Sigmoid colon (tissue), 7 donors: Measurements from ENCODE around the gene DPEP2NB. TPM values are rescaled to one million over a fixed set of nuclear protein-coding genes. Genes with fewer than 3 reads are reported as not detected.

ENCODE experiments used
- DNase-seq: peaks from one replicate; pipeline ENCODE4 v3.0.0-alpha.2; 2019
- H3K27ac ChIP-seq, 4 donors: fragments of 200-600 bp; sonication (generic); one replicate each; pipeline ENCODE4 v1.5.1; 2016 to 2019; ENCODE audit warnings: mild to moderate bottlenecking in 1 of 4
- H3K27me3 ChIP-seq, 3 donors: fragments of 200-600 bp; sonication (generic); one replicate each; pipeline ENCODE4 v1.5.1; 2019; ENCODE audit warnings: mild to moderate bottlenecking in 1 of 3
- H3K36me3 ChIP-seq, 4 donors: fragments of 200-600 bp; sonication (generic); one replicate each; pipeline ENCODE4 v1.5.1; 2016 to 2019
- H3K4me1 ChIP-seq, 4 donors: fragments of 200-600 bp; sonication (generic); one replicate each; pipeline ENCODE4 v1.5.1; 2017 to 2019
- H3K4me3 ChIP-seq, 4 donors: fragments of 200-600 bp; sonication (generic); one replicate each; pipeline ENCODE4 v1.5.1; 2017 to 2019; ENCODE audit warnings: mild to moderate bottlenecking in 2 of 4, moderate library complexity in 1 of 4
- H3K9me3 ChIP-seq, 4 donors: fragments of 200-600 bp in 3 of 4; sonication (generic) in 3 of 4; one replicate each; pipeline versions ENCODE4 v1.5.1 to v1.6.1; 2013 to 2019
- CTCF ChIP-seq, 4 experiments: fragments of 450-650 bp in 3 of 4; fragments of 200-600 bp in 1 of 4; IDR thresholded peaks; one replicate each; pipeline ENCODE4 v1.5.1; 2016 to 2019; ENCODE audit warnings: antibody characterized with exemption in 4 of 4, mild to moderate bottlenecking in 3 of 4, moderate library complexity in 2 of 4
- EP300 ChIP-seq, 4 donors: sonication (generic); formaldehyde crosslinking; IDR thresholded peaks; one replicate each; pipeline ENCODE4 v1.6.1; 2017; ENCODE audit warnings: antibody characterized with exemption in 4 of 4
- POLR2A ChIP-seq, 2 donors: fragments of 450-650 bp; IDR thresholded peaks; one replicate each; pipeline ENCODE4 v1.6.1; 2016; ENCODE audit warnings: antibody characterized with exemption in 2 of 2, mild to moderate bottlenecking in 2 of 2, moderate library complexity in 2 of 2
- POLR2AphosphoS5 ChIP-seq, 4 donors: sonication (generic); formaldehyde crosslinking; IDR thresholded peaks; one replicate each; pipeline ENCODE4 v1.6.1; 2017; ENCODE audit warnings: antibody characterized with exemption in 4 of 4
- WGBS, 2 donors: extraction: QIAGEN DNeasy Blood & Tissue Kit; methylation state at CpG; one replicate each; pipeline ENCODE4 v1.1.7; 2013; 5-methylcytosine and 5-hydroxymethylcytosine counted together
- intact Hi-C: fragments of 100-400 bp; cut with DNase I; formaldehyde crosslinking; loops from one replicate; pipeline ENCODE4 v1.15.1; 2023
- polyA plus RNA-seq, 3 donors: library from polyadenylated mRNA; stranded (reverse); fragments of 200-250 nt; gene quantifications; one replicate each; pipeline ENCODE4 v1.2.3, GENCODE V29; 2013
- total RNA-seq, 4 donors: library from RNA; depleted of rRNA; stranded (reverse); fragments of >200 nt; gene quantifications; one replicate each; pipeline ENCODE4 v1.1.0, GENCODE V29; 2016
- donor health status: healthy with polysubstance abuse.
- donor health status: Bipolar disorder and iron deficiency.
- donor health status: healthy.

The DPEP2NB gene
- total and polyA plus RNA-seq, 7 donors = not detected

DNA sequence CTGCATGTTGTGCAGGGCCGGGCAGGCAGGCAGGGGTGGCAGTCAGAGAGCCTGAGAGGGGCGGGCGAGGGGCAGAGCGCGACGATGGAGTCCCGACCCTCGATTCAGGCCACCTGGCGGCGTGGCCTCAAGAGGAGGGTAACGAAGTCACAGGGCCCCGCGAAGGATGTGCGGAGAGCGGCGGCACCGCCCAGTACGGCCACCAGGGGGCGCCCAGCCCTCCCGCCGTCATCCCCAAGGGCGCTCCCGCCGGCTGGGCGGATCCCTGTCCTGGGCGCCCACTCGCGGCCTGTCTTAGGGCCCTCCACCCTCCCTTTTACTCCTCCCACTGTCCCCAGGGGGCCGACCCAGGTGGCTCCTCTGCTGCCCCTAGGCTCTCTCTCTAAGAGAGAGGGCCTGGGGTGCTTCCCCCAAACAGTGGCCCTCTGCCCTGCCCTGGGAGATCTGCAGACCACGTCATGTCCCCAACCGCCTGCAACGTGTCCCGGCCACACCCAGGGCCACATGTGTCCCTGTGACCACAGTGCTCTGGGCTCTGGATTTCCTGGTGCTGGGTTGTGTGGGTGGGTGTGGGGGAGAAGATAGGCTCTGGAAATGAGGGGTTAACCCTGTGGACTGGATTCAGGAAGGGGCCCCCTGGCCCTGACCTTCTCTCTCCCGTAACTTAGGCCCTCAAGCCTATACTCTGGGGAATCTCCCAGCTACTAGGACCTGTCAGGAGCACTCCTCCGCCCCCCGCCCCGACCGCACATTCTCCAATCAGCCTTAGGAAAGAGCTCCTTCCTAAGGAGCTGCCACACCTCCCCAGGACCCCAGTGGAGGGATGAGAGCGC is 22.3 kb downstream of the DPEP2NB start:
- no peaks in the 10 kb centered on the region for H3K9me3 ChIP-seq
- DNase-seq = peak; percentile 90
- peak overlapping the region in 3 of 4 donors; percentile 25 to 42 (median 41) for H3K4me3 ChIP-seq
- peak overlapping the region; percentile 46 to 60 (median 48) for H3K27ac ChIP-seq
- H3K27me3 ChIP-seq = no peaks in the 10 kb centered on the region
- TF ChIP-seq POLR2A (IDR thresholded peaks at IDR 0.05) (no peak), CTCF (IDR thresholded peaks at IDR 0.05) (peak; percentile 93 to 100 (median 94)), EP300 (IDR thresholded peaks at IDR 0.05) (no peak), POLR2AphosphoS5 (IDR thresholded peaks at IDR 0.05) (peak in 1 of 4 donors; percentile 19)
- intact Hi-C loops = loop anchor here (1.0 to 5.0 kb wide), 2 partner anchors 49 to 235 kb away; no protein-coding TSS in a partner anchor
- H3K4me1 ChIP-seq = peaks cover 0 to 12% (median 11%) of the 10 kb centered on the region in 4 donors
- no peaks in the 10 kb centered on the region for H3K36me3 ChIP-seq
- WGBS, 2 donors = 11 to 13% methylated on average over 39 of the region's 39 CpGs

GRCh38 chr16:67992661-67993206 is 23.0 kb downstream of the DPEP2NB start:
- Histone ChIP-seq H3K9me3 (no peaks in the 10 kb centered on the region), H3K27me3 (no peaks in the 10 kb centered on the region), H3K4me3 (peak overlapping the region in 2 of 4 donors; percentile 41 to 42), H3K27ac (peak overlapping the region in 2 of 4 donors; percentile 48 to 60), H3K36me3 (no peaks in the 10 kb centered on the region), H3K4me1 (peaks cover 0 to 12% (median 11%) of the 10 kb centered on the region in 4 donors)
- 68 to 78% methylated on average over 20 of the region's 20 CpGs for WGBS, 2 donors
- TF ChIP-seq CTCF (IDR thresholded peaks at IDR 0.05) = no peak
- no peak for TF ChIP-seq POLR2A (IDR thresholded peaks at IDR 0.05)
- TF ChIP-seq POLR2AphosphoS5 (IDR thresholded peaks at IDR 0.05) = no peak
- no peak for TF ChIP-seq EP300 (IDR thresholded peaks at IDR 0.05)
- intact Hi-C loops = loop anchor here (1.0 to 5.0 kb wide), 2 partner anchors 50 to 236 kb away; no protein-coding TSS in a partner anchor
- DNase-seq = no peak

- intact Hi-C loops = loop anchor here (5.0 kb wide), 1 partner anchor 52 kb away; no protein-coding TSS in a partner anchor
- Histone ChIP-seq H3K4me3 (no peak overlapping the region), H3K4me1 (peaks cover 0 to 12% (median 11%) of the 10 kb centered on the region in 4 donors), H3K36me3 (no peaks in the 10 kb centered on the region), H3K27ac (no peak overlapping the region), H3K27me3 (no peaks in the 10 kb centered on the region), H3K9me3 (no peaks in the 10 kb centered on the region)
- TF ChIP-seq POLR2AphosphoS5 (IDR thresholded peaks at IDR 0.05) = no peak
- TF ChIP-seq EP300 (IDR thresholded peaks at IDR 0.05) = no peak
- no peak for TF ChIP-seq CTCF (IDR thresholded peaks at IDR 0.05)
- no peak for DNase-seq
- 88 to 91% methylated on average over 6 of the region's 6 CpGs for WGBS, 2 donors
Measured at GRCh38 chr16:67990018-67990386, 25.7 kb downstream of the DPEP2NB start.

DNA sequence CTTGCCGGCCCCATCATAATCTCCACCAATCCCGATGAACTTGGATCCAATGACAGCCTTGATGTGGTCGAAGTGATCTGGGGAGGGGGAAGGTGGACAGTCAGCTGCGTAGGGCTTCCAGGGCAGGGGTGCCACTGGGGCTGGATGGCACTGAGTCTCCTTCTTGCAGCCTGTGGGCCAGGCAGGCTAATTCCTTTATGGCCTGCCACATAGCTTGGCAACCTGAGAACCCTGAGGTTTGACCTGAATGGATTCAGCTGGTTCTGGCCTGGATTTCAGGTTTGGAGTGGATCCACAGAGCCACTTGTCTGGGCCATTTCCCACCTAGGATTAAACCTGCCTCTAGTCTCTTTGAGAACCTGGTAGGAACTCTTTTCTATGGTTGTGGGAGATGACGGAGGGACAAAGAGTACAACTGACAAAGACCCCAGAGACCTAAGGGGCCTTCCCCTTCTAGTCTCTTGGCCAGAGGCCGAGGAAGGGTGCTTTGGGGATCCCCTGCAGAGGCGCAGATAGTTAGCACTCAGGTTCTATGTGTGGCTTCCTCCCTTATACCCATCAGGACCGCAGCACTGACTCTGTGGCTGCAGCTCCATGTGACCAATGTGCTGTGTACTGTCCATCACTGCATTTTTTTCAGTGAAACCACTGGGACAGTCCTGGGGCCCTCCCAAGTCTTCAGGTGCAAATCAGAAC is 26.2 kb downstream of the DPEP2NB start:
- Histone ChIP-seq H3K9me3 (no peaks in the 10 kb centered on the region), H3K27ac (no peak overlapping the region), H3K4me3 (no peak overlapping the region), H3K36me3 (no peaks in the 10 kb centered on the region), H3K27me3 (no peaks in the 10 kb centered on the region), H3K4me1 (peaks cover 0 to 12% (median 11%) of the 10 kb centered on the region in 4 donors)
- intact Hi-C loops = loop anchor here (5.0 kb wide), 1 partner anchor 53 kb away; no protein-coding TSS in a partner anchor
- TF ChIP-seq CTCF (IDR thresholded peaks at IDR 0.05) (no peak), POLR2AphosphoS5 (IDR thresholded peaks at IDR 0.05) (no peak), EP300 (IDR thresholded peaks at IDR 0.05) (no peak), POLR2A (IDR thresholded peaks at IDR 0.05) (no peak)
- WGBS, 2 donors = 84 to 88% methylated on average over 8 of the region's 8 CpGs
- no peak for DNase-seq
